MM.1S (cell line): ENCODE results near the gene TRIM14.

Experiments
- EZH2 ChIP-seq: fragments of 300-600 bp; sonication (generic); optimal IDR thresholded peaks from 2 replicates; pipeline ENCODE3; 2017; ENCODE audit warnings: low read depth, mild to moderate bottlenecking, antibody characterized with exemption, low read length, mixed read lengths
- EZH2phosphoT487 ChIP-seq: fragments of 300-600 bp; sonication (generic); IDR thresholded peaks from 2 replicates; pipeline ENCODE4 v1.6.1; 2018; ENCODE audit warnings: antibody characterized with exemption, low read length
- TF ChIP-seq, protein P1 (sequence below): fragments of 300-600 bp; sonication (generic); IDR thresholded peaks from 2 replicates; pipeline ENCODE4 v1.5.1; 2016; ENCODE audit warnings: antibody characterized with exemption, low read length, mixed read lengths

- TF ChIP-seq, protein P1, sequence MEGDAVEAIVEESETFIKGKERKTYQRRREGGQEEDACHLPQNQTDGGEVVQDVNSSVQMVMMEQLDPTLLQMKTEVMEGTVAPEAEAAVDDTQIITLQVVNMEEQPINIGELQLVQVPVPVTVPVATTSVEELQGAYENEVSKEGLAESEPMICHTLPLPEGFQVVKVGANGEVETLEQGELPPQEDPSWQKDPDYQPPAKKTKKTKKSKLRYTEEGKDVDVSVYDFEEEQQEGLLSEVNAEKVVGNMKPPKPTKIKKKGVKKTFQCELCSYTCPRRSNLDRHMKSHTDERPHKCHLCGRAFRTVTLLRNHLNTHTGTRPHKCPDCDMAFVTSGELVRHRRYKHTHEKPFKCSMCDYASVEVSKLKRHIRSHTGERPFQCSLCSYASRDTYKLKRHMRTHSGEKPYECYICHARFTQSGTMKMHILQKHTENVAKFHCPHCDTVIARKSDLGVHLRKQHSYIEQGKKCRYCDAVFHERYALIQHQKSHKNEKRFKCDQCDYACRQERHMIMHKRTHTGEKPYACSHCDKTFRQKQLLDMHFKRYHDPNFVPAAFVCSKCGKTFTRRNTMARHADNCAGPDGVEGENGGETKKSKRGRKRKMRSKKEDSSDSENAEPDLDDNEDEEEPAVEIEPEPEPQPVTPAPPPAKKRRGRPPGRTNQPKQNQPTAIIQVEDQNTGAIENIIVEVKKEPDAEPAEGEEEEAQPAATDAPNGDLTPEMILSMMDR: no peak
- no peak for TF ChIP-seq EZH2
- no peak for TF ChIP-seq EZH2phosphoT487
Measured at GRCh38 chr9:98085058-98085457, 34.0 kb downstream of the TRIM14 start.
